Stimulated activated CD4-positive, alpha-beta T cell treated with anti-CD3 and anti-CD28 coated beads, TNF-alpha, amount 100 ng/mL, for 4 hours (primary cell): Measurements from ENCODE around the gene CCDC71.

Source experiments
- DNase-seq, 3 experiments: peaks; one replicate each; pipeline ENCODE4 v3.0.0-alpha.2; 2020; ENCODE audit warnings: low read depth in 3 of 3

The CCDC71 gene

DNA sequence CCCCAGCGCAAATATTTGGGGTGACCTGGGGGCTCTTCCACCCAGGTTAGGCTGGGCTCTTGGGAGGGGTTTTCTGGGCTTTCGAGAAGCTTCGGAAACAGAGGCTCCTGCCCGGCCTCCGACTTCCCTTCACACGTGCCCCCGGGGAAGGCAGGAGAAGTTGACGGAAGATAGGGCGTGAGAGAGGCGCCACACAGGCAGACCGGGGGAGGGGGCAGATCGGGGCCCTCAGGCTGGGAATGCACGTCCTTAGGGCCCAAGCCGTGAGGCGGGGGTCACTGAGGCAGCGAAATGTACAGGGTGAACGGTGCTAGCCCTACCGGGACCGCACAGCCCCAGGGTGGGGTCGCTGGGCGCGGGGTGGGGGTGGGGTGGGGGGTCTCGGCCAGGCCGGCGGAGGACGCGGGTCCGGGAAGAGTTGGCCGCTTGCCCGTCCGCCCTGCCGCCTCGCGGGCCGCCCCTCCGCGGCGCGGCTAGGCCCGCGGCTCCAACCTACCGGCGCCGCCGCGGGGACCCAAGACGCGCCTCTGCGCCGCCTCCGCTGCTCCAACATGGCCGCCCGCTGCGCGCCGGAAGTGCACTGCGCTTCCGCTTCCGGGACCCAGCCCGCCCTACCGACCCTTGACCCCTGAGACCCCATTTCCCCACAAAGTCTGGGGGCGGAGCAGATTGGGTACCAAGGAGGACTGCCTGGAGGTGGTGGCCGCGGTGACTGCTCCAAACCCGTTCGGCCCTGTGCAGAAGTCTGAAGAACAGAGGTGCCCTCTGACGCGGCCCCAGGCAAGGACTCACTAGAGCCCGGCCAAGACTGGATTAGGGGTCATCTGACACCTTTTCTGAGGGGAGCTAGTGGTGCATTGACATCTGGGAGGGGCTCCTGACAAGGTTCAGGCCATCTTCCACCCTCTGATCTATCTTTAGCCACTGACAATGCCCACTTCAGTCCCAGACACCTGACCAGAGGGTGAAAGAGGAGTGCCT, at the start of gene CCDC71:
CCDC71 (minus strand) TSS at position 561 of the 981 bp plus-strand sequence. CDS start 2,123 bp downstream, outside the sequence.
- peak; percentile 51 to 63 (median 58) for DNase-seq

DNA sequence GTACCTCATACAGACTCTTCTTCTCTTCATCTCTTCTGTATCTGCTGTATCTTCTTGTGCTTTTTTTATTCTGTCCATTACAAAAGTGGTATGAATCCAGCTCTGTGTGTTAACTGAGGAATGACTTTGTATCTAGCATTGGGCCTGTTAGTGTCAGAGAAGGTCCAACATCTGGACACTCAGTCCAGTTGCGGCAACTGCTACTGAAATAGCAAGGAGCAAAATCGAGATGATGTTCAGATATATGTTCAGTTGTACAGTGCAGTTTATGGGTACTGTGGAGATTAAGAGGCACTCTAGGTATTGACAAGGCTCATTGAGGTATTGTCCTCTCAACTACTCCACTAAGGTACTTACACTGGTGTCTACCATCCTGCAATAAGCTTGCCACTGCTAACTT, 47.9 kb upstream of the CCDC71 start:
- DNase-seq: no peak

DNA sequence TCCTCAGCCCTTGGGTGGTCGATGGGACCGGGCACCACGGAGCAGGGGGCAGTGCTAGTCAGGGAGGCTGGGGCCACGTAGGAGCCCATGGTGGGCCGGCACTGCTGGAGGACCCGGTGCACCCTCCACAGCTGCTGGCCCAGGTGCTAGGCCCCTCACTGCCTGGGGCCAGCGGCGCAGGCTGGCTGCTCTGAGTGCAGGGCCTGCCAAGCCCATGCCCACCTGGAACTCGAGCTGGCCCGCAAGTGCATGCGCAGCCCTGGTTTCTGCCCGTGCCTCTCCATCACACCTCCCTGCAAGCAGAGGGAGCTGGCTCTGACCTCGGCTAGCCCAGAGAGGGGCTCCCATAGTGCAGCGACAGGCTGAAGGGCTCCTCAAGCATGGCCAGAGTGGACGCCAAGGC, 47.4 kb upstream of the CCDC71 start:
- no peak for DNase-seq

DNA sequence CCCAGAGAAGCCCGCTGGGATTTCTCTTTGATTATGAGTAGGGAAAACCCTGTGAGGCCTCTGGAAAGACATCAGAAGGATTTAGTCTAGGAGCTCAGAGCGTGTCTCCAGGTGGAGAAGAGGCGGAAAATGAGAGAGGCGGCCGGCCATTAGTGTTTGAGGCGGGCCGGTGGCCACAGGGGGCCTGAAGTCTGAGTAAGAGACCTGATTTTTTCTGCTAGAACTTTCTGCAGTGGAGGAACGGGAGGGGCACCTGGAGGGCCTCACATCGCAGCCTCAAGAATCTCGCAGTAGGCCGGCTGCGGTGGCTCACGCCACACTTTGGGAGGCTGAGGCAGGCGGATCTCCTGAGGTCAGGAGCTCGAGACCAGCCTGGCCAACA, 33.8 kb upstream of the CCDC71 start:
- DNase-seq: no peak

DNA sequence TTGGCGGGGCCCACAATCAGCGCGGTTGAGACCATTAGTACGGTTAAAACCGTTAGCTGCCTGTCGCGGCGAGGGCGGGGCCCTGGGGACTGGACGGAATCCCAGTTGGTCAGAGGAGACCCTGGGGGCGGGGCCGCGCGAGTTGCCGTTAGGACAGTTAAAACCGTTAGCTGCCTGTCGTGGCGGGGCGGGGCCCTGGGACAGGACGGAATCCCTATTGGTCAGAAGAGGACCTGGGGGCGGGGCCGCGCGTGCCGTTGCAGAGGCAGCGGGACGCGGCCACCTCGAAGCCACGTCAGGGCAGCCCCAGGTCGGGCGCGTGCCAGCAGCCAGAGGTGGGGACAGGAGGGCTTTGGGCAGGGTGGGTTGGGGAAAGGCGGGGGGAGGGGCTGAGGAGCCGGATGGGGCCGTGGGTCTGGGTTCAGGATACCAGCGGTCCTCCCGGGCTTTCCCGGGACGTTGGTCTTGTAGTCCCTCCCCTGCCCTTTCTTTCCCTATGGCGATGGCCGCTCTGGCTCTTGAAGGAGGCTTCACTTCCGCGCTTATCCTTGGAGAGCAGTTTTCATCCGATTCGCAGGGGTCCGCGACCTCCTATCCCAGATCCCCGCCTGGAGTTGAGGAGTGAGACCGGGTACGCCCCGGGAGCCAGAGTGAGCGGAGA, 33.2 kb upstream of the CCDC71 start:
- no peak for DNase-seq

DNA sequence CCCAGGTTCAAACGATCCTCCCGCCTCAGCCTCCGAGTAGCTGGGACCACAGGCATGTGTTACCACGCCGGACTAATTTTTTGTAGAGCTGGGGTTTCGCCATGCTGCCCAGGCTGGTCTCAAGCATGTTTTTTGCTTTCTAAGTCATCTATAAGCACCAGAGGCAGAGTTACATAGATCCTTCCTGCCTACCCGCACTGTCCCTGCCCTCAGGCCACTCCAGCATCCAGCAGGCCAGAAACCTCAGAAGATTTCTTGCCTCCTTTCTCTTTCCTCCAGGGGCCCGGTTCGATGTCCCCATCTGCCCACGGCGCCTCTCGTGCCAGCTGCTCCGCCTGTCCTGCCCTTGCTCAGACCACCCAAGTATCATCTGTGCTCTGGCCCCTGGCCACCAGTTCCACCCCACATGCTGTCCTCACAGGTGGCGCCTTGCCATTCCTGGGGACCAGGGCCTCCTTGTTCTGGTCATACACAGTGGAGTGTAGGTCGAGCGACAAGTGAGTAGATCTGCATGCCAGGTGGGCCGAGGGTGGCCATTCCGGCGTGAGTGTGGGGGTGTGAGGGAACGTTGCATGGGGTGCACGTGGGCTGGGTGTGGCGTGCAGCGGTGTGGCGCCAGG, 32.6 kb upstream of the CCDC71 start:
- no peak for DNase-seq

DNA sequence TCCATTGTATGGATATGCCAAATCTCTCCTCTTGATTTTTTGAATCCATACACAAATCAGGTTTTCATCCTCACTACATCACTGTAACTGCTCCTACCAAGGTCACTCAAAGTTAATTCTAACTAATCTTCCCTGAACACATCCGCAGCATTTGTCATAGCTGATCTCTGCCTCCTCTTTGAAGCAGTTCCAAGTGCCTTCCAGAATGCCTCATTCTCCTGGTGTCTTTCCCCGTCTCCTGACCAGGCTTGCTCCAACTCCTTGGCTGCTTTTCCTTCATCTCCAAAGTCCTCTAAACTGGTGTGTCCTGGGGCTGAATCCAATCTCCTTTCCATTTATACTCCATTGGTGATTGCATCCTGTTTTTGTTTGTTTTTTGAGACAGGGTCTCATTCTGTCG, 32.0 kb upstream of the CCDC71 start:
- no peak for DNase-seq

DNA sequence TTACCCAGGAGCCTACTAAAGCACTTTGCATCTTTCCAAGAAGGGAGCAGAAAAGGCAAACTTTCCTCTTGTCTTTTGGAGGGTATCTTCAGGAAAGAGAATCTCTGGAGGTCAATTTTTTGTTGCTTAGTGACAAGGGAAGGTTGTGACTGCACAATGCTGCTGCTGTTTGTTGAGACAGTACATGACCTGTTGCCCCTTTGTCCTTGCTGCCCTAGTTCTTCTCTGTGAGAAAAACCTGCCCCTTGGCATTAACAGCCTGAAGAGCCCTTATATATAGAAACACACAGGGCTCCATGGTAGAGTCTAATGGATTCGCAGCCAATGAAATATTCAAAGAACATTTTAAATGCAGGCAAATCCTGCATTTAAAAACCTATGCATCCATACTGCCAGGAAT, 25.6 kb upstream of the CCDC71 start:
- no peak for DNase-seq

DNA sequence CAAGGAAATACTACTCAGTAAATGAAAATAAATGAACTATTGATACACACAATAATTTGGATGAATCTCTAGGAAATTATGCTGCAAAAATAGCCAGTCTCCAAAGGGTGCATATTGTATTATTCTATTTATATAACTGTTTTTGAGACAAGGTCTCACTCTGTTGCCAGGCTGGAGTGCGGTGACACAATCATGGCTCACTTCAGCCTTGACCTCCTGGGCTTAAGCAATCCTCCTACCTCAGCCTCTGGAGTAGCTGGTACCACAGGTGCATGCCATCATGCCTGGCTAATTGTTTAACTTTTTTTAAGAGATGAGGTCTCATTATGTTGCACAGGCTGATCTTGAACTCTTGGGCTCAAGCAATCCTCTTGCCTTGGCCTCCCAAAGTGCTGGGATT, 17.7 kb upstream of the CCDC71 start:
- DNase-seq: no peak

DNA sequence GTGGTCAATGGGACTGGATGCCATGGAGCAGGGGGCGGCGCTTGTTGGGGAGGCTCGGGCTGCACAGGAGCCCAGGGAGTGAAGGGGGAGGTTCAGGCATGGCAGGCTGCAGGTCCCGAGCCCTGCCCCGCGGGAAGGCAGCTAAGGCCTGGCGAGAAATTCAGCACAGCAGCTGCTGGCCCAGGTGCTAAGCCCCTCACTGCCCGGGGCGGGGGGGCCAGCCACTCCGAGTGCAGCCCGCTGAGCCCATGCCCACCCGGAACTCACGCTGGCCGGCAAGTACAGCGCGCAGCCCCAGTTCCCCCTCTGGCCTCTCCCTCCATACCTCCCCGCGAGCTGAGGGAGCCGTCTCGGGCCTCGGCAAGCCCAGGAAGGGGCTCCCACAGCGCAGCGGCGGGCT, 16.6 kb upstream of the CCDC71 start:
- no peak for DNase-seq

DNA sequence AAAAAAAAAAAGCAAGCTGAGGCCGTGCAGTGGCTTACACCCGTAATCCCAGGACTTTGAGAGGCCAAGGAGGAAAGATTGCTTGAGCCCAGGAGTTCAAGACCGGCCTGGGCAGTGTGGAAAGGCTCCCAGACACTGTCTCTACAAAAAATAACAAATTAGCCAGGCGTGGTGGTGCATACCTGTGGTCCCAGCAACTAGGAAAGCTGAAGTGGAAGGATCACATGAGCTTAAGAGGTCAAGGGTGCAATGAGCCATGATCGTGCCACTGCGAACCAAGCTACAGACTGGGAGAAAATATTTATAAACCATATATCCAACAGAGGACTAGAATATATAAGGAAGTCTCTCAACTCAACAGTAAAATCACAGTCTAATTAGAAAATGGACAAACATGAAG, 15.2 kb upstream of the CCDC71 start:
- no peak for DNase-seq

DNA sequence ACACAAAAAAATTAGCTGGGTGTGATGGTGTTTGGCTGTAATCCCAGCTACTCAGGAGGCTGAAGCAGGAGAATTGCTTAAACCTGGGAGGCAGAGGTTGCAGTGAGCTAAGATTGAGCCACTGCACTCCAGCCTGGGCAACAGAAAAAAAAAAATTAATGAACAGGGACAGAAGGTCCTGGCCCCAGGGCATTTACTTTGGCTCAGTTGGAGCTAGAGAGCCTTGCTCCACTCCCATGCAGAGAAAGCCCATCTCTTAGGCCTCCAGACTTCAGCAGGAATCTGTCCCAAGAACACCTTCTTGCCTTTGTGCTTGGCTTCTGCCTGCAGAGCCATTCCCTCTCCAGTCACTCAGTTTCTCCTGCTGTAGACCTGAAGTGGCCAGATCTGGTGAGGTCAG, 14.0 kb upstream of the CCDC71 start:
- DNase-seq: no peak

DNA sequence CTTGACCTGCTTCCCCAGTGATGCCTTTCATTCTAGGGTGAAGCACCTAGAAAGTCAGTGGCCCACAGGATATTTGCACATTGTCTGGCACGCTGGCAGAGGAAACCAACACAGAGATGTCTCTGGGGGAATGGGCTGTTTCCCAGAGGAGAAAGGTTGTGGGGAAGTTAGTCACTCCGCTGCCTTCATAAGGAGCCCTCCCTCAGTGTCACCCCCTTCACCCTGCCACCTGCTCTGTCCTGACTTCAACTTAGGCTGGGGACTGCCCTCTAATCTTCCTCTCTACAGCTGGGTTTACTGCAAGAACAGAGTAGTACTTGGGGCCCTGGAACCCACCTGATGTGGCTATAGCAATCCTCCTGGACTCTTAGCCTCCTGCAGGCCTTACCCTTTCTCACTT, 10.9 kb upstream of the CCDC71 start:
- DNase-seq: no peak

DNA sequence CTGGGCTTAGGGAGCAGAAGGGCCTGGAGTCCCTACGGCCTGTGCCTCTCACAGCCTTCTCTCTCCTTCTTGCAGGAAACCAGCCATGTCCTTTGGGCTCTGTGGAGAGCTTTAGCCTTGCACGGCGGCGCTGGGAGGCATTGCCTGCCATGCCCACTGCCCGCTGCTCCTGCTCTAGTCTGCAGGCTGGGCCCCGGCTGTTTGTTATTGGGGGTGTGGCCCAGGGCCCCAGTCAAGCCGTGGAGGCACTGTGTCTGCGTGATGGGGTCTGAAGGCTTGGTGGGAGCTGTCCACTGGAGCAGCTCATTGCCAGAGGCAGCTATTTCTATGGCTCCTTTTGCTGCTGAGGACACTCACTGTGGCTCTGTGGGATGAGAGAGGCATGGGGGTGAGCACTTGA, 9.4 kb upstream of the CCDC71 start:
- no peak for DNase-seq

DNA sequence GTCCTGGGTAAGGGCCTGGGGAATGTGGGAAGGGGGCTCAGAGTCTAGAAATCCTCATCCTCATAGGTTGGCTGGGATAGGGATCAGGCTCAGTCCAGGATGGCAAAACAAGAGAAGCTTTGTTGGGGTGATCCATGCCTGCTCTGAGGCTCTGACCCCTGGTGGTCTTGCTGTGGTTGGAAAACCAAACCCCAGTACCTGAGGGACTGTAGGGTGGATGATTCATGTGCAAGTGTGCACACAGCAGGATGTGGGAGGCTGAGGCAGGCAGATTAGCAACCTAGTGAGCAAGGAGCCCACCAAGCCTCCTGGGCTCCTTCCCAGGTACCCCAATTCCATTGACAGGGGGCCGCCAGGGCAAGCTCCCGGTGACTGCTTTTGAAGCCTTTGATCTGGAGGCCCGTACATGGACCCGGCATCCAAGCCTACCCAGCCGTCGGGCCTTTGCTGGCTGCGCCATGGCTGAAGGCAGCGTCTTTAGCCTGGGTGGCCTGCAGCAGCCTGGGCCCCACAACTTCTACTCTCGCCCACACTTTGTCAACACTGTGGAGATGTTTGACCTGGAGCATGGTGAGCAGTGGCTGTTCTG, 8.4 kb upstream of the CCDC71 start:
- no peak for DNase-seq

DNA sequence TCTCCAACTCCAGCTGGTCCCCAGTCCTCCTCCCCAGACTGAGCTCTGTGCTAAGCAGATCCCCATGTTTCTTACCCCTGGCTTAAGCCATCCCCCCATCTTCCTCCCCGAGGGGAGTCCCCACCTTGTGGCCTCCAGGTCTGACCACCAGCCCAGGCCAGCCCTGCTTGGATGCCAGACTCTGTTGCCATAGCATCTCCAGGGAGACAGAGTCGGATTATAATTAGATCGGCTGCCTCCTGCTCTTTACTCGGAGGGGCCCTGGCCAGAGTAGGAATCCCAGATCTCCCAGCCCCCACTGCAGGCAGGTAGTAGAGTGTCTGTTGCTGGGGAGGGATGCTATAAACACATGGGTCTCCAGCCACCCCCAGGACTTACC, 7.7 kb upstream of the CCDC71 start:
- no peak for DNase-seq

DNA sequence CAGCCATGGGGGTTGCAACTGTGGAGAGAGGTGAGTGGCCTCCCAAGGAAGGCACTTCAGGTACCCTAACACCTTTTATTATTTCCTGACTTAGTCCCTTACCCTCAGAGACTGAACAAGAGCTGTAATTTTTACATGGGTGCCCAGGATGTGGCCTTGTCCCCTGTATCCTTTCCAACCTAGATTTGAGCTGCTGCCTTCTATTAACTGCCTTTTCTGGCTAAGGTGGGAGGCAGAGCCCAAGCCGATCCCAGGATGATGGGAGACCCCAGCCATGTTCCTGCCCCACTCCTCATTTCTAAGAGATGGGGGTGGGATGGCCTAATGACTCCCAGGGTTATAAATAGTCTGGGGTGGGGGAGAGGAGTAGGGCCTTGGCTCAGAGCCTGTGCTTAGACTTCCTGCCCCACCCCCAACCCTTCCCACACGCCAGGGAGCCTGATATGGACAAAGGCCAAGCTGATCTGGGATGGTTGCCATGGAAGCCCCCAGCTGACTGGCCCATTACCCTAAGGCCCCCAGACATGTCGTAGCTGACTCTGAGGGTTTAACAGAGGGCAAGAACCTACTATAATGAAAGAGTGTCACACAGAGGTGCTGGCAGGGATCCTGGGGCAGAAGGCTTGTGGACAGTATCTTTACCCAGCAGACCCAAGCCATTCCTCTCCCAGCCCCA, 7.1 kb upstream of the CCDC71 start:
- DNase-seq: no peak

DNA sequence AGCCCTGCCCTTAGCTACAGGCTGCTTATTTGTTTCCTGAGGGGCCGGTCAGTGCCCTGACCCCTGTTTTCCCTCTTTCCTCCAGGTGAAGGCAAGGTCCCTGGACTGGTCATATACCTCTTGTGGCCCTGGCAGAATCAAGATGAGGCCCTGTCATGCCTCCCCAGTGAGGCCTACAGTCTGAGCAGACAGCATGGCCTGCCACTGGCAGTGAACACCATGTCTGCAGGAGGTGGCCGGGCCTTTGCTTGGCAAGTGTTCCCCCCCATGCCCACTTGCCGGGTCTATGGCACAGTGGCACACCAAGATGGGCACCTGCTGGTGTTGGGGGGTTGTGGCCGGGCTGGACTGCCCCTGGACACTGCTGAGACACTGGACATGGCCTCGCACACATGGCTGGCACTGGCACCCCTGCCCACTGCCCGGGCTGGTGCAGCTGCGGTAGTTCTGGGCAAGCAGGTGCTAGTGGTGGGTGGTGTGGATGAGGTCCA, 6.5 kb upstream of the CCDC71 start:
- DNase-seq: no peak

DNA sequence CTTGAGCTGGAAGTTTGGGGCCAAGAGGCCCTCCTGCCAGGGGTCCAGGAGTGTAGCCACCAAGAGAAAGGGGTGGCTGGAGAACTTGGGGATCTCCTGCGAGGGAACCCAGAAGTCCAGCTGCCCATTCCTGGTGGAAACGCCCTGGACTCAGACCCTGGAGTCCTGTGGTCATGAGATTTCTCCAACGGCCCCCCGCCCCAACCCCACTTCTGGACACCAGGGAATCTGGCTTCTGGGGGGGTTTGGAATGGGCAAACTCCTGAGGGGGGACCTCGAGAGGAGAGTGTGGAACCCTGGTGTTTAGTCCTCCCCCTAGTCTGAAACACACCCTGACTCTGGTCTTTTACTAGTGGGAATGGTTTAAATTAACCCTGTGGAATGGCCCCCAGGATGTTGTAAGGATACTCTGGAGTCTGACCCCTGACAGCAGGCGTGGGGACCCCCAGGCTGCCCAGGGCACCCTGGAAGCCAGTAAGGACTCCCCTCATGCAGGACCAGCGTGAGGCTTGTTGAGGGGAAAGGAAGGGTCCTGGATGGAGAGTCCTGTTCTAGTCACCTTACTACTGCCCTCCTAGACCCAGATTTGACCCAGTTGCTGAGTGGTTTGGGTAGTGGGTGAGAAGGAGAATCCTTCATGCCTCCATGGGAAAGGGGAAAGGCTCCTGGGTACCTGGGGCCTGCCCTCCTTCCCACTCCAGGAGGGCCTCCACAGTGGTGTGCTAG, 5.8 kb upstream of the CCDC71 start:
- DNase-seq: no peak

DNA sequence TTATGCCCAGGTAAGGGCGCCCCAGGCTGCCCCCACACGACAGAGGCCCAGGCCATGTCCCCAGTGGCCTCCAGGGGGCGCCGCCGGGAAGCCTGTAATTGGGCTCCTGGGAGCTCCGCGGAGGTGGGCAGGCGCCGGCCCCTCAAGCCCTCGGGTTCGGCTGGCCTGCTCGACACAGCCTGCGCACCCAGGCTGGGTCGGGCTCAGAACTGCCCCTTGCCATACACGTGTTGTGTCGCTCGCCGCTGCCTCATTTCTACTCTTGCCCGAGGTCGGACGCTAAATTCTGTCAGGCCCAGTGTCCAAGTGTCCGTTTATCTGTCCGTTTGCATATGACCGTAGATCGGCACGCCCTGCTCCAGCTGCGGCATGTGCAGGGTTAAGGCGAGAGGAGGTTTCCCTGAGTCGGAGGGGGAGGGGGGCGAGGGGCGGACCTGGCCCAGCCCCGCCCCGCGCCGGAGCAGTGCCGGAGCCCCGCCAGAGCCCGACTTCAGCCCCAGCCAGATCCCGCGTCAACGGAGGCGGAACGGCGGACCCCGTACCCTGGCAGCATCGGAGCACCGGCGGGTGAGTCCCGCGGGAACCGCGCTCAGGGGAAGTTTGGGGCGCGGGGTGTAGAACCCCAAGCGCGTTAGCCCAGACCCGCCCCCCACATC, 5.1 kb upstream of the CCDC71 start, which contains the start of gene KLHDC8B:
KLHDC8B (plus strand) TSS at position 480 of the 656 bp plus-strand sequence. CDS start 1,172 bp downstream, outside the sequence.
- DNase-seq: peak; percentile 60 to 73 (median 65)
